GM12872 (cell line): ENCODE results near the gene PDE4B.

Experiments
- TF ChIP-seq, protein P1 (sequence below): IDR thresholded peaks from 3 replicates; pipeline ENCODE4 v1.5.1; 2011; ENCODE audit warnings: low read depth, mild to moderate bottlenecking, low read length, moderate library complexity; ENCODE audit not compliant: insufficient read depth

PDE4B gene

DNA sequence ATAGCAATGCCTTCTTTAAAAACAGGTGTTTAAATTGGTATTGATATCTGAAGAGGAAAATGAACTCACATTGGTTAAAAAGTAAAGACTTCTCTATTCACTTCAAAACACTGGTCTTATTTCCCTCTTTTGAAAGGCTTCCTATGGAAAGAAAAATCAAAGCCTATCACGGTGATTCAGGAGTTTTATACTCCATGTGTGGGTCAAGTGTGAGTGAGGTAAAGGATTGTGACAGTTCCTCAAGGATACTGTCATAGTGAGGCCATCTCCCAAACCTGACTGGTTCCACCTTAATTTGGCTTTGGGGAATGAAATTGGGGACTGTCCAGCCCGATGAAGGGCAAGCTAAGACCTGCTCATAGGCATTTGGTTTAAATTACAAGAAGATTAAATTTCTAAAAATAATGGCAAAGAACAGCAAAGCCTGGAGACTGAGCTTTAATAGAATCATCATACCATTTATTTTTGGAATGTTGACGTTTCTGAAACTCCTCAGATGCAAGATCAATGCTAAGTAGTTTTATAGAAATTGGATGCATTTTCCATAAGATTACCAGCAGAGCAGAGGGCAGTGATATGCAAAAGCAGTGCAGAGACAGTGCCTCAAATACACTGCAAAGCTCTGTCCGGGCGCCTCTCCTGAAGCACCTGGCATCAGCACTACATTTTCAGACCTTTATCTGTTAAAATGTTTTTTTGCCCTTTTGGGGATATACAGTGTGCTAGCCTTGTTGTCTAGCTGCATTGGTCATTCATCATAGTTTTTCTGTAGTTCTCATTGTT, 439.2 kb downstream of the PDE4B start:
- TF ChIP-seq, protein P1, sequence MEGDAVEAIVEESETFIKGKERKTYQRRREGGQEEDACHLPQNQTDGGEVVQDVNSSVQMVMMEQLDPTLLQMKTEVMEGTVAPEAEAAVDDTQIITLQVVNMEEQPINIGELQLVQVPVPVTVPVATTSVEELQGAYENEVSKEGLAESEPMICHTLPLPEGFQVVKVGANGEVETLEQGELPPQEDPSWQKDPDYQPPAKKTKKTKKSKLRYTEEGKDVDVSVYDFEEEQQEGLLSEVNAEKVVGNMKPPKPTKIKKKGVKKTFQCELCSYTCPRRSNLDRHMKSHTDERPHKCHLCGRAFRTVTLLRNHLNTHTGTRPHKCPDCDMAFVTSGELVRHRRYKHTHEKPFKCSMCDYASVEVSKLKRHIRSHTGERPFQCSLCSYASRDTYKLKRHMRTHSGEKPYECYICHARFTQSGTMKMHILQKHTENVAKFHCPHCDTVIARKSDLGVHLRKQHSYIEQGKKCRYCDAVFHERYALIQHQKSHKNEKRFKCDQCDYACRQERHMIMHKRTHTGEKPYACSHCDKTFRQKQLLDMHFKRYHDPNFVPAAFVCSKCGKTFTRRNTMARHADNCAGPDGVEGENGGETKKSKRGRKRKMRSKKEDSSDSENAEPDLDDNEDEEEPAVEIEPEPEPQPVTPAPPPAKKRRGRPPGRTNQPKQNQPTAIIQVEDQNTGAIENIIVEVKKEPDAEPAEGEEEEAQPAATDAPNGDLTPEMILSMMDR = no peak

DNA sequence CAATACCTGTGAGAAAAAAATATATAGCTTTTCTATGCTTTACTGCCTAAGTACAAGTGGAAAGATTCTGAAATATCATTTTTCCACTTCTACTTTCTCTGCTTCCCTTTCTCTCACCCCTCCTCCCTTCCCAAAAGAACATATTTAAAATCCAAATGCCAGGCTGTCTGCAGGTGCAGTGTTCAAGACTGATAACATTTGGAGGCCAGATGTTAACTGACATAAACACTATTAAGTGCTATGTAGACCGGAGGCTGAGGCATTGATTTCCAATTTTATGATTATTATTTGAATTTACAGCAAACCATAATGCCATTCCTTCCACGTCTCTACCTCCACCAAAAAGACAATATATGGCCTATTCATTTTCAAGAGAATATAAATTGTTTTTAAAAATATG, 444.3 kb downstream of the PDE4B start:
- TF ChIP-seq, protein P1 = no peak

DNA sequence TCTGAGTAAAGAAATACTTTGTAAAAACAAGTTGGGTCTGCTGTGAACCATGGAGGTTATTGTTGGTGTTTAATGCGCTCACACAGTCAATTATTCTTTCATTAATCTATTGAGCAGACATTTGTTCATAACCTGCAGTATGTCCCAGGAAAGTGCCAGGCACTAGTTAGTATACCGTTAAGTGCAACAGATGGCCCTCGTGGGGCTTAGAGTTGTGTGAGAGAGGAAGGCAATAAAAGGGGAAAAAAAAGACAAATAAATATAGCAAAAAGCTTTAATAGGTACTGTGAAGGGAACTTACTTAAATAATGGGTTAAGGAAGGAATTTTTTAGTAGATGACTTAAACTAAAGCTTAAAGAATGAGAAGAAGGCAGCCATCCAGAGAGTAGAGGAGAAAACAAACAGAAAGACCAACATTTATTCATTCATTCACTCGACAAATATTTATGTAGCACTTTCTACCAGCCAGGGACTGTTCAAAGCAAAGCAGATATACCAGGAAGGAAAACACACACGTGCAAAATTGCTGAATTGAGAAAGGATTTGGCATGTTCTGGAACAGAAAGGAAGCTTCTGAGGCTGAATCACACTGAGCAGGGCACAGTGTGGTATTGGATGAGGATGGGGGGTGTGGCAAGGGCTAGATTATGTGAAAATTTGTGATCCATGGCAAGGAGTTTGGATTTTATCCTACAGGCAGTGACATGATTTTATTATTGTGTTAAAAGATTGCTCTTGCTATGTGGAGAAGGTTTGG, 445.2 kb downstream of the PDE4B start:
- TF ChIP-seq, protein P1 = no peak

DNA sequence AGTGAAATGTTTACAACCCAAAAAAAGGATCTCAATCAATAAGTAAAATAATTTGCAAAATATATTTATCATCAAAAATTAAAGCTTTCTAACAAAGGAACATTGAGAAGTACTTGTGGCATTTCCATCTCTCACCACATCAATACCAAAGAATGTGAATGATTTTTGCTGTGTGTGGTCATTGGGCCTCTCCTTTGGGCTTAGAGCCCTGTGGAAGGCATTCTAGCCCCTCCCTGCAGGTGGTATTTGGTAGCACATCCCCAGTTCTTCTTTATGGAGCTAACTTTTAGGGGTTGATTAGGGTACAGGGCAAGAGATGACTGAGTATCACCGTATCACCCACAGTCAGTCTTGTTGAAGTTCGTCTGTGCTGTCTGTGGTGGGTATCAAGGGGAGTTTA, 447.1 kb downstream of the PDE4B start:
- TF ChIP-seq, protein P1 = peak; percentile 30; the same call in 2 of the 3 replicates

DNA sequence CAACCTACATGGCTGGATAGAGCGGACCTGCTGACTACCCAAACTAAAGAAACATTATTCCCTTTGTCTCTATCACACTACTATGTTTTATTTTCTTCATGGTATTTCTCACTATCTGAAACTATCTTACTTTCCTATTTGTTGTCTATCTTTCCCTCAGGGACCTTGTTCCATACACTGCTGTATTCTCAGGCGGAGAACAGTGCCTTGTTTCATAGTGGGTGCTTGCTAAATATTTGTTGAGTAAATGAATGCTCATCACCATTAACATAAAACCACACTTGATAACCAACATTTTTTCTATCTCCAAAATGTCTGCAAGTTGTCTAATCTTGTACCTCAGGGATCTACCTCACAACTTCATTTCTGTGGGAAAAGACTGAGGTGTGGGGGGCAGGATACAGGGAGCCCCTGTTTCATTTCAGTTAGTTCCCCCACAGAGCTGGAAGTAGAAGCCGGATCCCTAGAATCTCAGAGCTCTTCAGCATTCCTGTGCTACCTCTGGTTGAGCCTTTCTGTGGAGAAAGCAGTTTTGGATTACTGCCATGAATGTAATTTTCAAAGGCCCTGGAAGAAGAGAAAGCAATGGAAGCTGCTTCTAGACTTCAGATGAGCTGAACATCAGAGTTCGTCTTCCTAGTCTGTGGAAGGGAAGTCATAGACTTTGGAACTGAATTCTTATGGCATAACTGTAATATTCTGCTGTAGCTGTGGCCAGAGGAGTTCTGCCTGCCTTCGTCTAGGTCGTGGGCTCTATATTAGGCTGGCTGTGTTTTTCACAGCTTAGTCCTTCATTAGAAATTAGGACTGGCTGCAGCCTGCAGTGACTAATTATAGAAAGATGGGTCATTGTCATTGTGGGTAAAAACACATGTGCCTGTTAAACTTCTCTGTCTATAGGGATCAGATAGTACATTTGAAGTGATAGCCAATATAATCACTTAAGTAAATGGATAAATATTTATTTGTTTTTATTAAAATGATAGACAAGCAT, 448.1 kb downstream of the PDE4B start:
- TF ChIP-seq, protein P1 = no peak

DNA sequence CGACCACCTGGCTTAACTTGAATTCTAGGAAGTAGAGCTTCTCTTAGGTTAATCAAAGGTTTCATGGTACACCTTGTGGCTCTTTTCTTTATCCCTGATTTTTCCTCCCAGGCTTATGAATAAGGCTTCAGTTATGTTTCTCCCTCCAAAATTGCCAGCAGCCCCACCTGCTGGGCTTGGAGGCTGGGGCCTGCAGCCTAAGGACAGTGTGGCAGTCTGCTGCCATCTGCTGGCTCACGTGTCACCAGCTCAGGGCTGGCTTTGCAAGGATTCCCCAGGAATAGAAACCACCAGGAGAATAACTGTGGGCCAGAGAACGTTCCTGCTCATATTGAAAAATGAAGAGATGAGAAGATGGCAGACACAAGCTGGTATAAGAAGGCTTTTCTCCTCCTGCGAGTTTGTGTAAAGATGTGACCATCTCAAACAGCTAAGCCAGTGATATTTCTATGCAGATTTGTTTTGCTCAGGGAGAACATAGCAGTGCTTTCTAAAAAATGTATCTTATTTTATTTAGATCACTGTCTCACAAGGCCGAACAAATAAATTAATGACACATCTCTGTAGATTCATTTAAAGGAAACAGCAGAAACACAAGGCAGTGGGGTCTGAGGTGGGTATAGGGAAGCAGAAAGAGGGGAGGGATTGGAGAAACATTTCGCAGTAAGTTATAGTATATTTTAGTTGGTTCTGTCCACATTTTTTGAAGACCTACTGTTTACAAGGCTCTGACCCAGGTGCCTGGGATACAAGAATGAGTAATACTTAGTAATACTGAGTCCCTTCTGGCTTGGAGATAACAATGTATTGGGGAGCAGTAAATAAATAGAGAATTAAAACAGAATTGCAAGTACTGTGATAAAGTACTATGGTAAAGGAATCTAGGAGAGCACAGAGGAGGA, 450.2 kb downstream of the PDE4B start:
- TF ChIP-seq, protein P1 = peak; percentile 99
